ENCODE measurements around the gene PIAS4. TPM values are rescaled to one million over a fixed set of nuclear protein-coding genes. Genes with fewer than 3 reads are reported as not detected.
"Not testable (repeated sequence)": the region's sequence is repeated elsewhere in the genome, so short reads cannot be mapped to it uniquely, and the experiment has no call there.

Gene PIAS4
- total and polyA plus RNA-seq, 8 donors: 6.6 to 93.6 (median 16.1) TPM

GRCh38 chr19:3961007-3961406 is 46.5 kb upstream of the PIAS4 start:
- 94 to 98% (median 97%) methylated on average over 10 to 24 of the region's 24 CpGs for WGBS, 5 donors
- no peak for DNase-seq
- intact Hi-C loops (cut with DNase I; ENCODE audit: low total_unique reads): no loop called here
- no peaks in the 10 kb centered on the region for H3K27me3 ChIP-seq
- H3K36me3 ChIP-seq: peaks cover 77 to 100% (median 99%) of the 10 kb centered on the region in 4 donors
- H3K4me1 ChIP-seq: peaks cover 8 to 21% (median 14%) of the 10 kb centered on the region in 4 donors
- no peak overlapping the region for H3K4me3 ChIP-seq
- no peak overlapping the region for H3K27ac ChIP-seq
- H3K9me3 ChIP-seq: no peaks in the 10 kb centered on the region
- TF ChIP-seq POLR2AphosphoS5 (IDR thresholded peaks at IDR 0.05) (no peak), POLR2A (IDR thresholded peaks at IDR 0.05) (no peak)

DNA sequence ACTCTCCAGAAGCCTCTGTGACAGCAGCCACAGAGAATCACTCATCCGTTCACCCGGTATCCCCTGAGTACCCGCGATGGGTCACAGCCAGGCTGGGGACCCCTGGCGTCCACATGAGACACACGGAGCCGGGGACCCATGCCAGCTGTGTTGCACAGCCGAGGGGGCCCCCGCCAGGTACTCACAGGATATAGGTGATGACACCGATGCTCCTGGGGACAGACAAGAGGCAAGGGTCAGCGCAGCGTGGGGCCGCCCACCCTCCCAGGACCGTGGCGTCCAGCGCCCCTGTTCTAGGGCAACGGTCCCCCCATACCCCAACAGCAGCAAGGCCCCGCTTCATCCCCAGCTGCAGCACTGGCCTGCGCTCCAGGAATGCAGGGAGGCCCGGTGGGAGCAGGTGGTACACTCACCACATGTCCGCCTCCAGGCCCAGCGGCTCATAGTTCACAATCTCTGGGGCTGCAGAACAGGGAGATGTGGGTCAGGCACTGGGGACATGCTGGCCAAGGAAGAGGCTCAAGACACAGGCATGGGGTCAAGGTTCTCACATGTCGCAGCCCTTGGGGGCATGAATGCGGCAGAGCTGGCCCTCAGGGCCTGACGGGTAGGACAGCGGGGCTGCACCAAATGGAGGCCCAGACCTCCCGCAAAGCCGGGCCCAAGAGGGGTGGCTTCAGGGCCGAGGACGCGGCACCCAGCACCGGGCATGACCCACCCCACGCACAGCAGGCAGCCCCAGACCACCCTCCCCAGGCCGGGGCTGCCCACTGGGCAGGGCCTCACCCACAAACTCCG is 43.9 kb upstream of the PIAS4 start:
- no peak for DNase-seq
- WGBS, 5 donors: 93 to 95% (median 93%) methylated on average over 20 to 35 of the region's 35 CpGs
- H3K4me3 ChIP-seq: no peak overlapping the region
- H3K36me3 ChIP-seq: peaks cover 89 to 97% (median 95%) of the 10 kb centered on the region in 4 donors
- peak overlapping the region in 1 of 5 donors; percentile 99 for H3K27ac ChIP-seq
- intact Hi-C loops (cut with DNase I; ENCODE audit: low total_unique reads): no loop called here
- no peaks in the 10 kb centered on the region for H3K27me3 ChIP-seq
- H3K9me3 ChIP-seq: no peaks in the 10 kb centered on the region
- TF ChIP-seq POLR2AphosphoS5 (IDR thresholded peaks at IDR 0.05) (no peak), CTCF (IDR thresholded peaks at IDR 0.05) (no peak), EP300 (IDR thresholded peaks at IDR 0.05) (no peak), POLR2A (IDR thresholded peaks at IDR 0.05) (no peak)
- peaks cover 35 to 48% (median 40%) of the 10 kb centered on the region in 4 donors for H3K4me1 ChIP-seq

- no peak overlapping the region for H3K4me3 ChIP-seq
- H3K9me3 ChIP-seq: no peaks in the 10 kb centered on the region
- peak in 1 of 2 donors; percentile 13 for DNase-seq
- 86 to 92% (median 90%) methylated on average over 40 to 60 of the region's 60 CpGs for WGBS, 5 donors
- peaks cover 81 to 89% (median 86%) of the 10 kb centered on the region in 4 donors for H3K36me3 ChIP-seq
- TF ChIP-seq EP300 (IDR thresholded peaks at IDR 0.05) (no peak), POLR2AphosphoS5 (IDR thresholded peaks at IDR 0.05) (no peak)
- H3K27ac ChIP-seq: peak overlapping the region in 3 of 5 donors; percentile 25 to 99 (median 98)
- H3K27me3 ChIP-seq: no peaks in the 10 kb centered on the region
- H3K4me1 ChIP-seq: peaks cover 43 to 56% (median 49%) of the 10 kb centered on the region in 4 donors
- intact Hi-C loops (cut with DNase I; ENCODE audit: low total_unique reads): no loop called here
Measured at GRCh38 chr19:3964256-3965194, 43.0 kb upstream of the PIAS4 start.

- intact Hi-C loops (cut with DNase I; ENCODE audit: low total_unique reads): no loop called here
- TF ChIP-seq POLR2AphosphoS5 (IDR thresholded peaks at IDR 0.05) (peak; percentile 25 to 67 (median 38)), CTCF (IDR thresholded peaks at IDR 0.05) (no peak)
- DNase-seq: peak; percentile 76 to 90
- Histone ChIP-seq H3K27ac (peak overlapping the region; percentile 88 to 99 (median 98)), H3K4me3 (peak overlapping the region in 3 of 4 donors; percentile 22 to 26 (median 26)), H3K36me3 (peaks cover 63 to 71% (median 68%) of the 10 kb centered on the region in 4 donors), H3K9me3 (no peaks in the 10 kb centered on the region), H3K27me3 (no peaks in the 10 kb centered on the region), H3K4me1 (peaks cover 55 to 66% (median 57%) of the 10 kb centered on the region in 4 donors)
- 28 to 59% (median 42%) methylated on average over 22 to 30 of the region's 30 CpGs for WGBS, 5 donors
Measured at GRCh38 chr19:3966051-3967017, 41.2 kb upstream of the PIAS4 start.

GRCh38 chr19:3967983-3968382 is 39.6 kb upstream of the PIAS4 start:
- H3K9me3 ChIP-seq; intact Hi-C loops (cut with DNase I; ENCODE audit: low total_unique reads); H3K27me3 ChIP-seq; DNase-seq: not testable (repeated sequence)
- H3K36me3 ChIP-seq: peaks cover 47 to 60% (median 54%) of the 10 kb centered on the region in 4 donors
- H3K27ac ChIP-seq: peak overlapping the region; percentile 68 to 99 (median 98)
- H3K4me3 ChIP-seq: peak overlapping the region in 3 of 4 donors; percentile 4 to 22 (median 16)
- 80 to 99% (median 91%) methylated on average over 10 to 12 of the region's 12 CpGs for WGBS, 5 donors
- peaks cover 55 to 73% (median 60%) of the 10 kb centered on the region in 4 donors for H3K4me1 ChIP-seq
